Hepatocyte (in vitro differentiated cells): ENCODE data around the gene GDPD5.

Experiments
- EZH2 ChIP-seq: fragments of 200-600 bp; sonication (generic); IDR thresholded peaks from 2 replicates; pipeline ENCODE4 v1.6.1; 2016; ENCODE audit warnings: antibody characterized with exemption, mild to moderate bottlenecking, borderline replicate concordance
- TF ChIP-seq, protein P1 (sequence below): fragments of 200-600 bp; sonication (generic); IDR thresholded peaks from 2 replicates; pipeline ENCODE4 v1.5.1; 2016; ENCODE audit warnings: antibody characterized with exemption, mild to moderate bottlenecking; ENCODE audit not compliant: poor library complexity

DNA sequence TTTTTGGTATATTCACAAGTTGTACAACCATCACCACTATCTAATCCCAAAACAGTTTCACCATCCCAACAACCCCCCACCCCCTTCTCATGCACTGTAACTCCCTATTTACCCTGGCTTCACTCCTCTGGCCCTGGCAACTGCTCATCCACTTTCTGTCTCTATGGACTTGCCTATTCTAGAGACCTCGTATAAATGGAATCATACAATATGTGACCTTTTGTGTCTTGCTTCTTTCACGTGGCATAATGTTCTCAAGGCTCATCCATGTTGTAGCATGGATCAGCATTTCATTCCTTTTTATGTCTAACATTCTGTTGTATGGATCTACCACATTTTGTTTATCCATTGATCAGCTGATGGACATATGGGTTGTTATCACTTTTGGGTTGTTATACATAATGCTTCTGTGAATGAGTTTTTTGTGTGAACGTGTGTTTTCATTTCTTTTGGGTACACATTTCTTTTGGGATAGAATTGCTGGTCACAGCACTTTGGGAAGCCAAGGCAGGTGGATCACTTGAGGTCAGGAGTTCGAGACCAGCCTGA, 46.1 kb downstream of the GDPD5 start:
- TF ChIP-seq, protein P1, sequence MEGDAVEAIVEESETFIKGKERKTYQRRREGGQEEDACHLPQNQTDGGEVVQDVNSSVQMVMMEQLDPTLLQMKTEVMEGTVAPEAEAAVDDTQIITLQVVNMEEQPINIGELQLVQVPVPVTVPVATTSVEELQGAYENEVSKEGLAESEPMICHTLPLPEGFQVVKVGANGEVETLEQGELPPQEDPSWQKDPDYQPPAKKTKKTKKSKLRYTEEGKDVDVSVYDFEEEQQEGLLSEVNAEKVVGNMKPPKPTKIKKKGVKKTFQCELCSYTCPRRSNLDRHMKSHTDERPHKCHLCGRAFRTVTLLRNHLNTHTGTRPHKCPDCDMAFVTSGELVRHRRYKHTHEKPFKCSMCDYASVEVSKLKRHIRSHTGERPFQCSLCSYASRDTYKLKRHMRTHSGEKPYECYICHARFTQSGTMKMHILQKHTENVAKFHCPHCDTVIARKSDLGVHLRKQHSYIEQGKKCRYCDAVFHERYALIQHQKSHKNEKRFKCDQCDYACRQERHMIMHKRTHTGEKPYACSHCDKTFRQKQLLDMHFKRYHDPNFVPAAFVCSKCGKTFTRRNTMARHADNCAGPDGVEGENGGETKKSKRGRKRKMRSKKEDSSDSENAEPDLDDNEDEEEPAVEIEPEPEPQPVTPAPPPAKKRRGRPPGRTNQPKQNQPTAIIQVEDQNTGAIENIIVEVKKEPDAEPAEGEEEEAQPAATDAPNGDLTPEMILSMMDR: no peak
- no peak for TF ChIP-seq EZH2
